ENCODE measurements around the gene KIFC3.

DNA sequence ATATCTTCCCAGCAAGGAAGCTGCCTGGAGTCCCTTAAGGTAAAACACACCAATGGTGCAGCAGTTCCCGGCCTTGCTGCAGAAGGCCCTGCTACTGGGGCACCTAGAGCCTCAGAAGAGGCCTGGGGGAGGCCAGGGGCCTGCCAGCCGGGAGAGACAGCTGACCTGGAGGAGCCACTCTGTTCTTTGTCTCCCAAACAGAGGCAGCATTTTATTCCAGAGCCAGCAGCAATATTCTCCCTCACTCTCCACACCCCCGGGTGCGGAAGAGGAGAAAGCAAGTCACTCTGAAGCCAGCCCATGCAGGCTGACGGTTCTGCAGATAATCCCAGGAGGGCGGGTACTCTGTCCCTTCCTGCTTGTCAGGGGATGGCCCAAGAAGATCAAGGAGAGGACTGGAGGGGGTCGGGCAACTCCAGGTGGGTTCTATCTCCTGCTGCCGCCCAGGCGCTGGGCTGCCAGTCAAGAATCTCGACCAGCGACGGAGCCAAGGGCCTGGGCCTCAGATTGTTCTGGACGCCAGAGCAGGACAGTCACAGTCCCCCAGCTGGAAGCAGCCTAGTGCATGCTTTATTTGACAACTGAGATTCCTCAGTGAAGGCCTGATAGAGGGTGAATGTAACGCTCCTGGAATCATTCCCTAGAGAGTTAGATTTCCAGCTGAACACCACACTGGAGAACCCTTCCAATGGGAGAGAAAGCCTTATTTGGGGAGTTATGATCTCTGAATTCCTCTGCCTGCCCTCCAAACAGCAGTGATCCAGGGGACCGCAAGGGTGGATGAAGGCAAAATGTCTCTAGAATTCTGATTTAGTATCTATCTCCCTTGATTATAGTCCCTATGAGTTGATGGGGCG lies 1.1 kb upstream of the KIFC3 start:
- TF ChIP-seq, protein P1, sequence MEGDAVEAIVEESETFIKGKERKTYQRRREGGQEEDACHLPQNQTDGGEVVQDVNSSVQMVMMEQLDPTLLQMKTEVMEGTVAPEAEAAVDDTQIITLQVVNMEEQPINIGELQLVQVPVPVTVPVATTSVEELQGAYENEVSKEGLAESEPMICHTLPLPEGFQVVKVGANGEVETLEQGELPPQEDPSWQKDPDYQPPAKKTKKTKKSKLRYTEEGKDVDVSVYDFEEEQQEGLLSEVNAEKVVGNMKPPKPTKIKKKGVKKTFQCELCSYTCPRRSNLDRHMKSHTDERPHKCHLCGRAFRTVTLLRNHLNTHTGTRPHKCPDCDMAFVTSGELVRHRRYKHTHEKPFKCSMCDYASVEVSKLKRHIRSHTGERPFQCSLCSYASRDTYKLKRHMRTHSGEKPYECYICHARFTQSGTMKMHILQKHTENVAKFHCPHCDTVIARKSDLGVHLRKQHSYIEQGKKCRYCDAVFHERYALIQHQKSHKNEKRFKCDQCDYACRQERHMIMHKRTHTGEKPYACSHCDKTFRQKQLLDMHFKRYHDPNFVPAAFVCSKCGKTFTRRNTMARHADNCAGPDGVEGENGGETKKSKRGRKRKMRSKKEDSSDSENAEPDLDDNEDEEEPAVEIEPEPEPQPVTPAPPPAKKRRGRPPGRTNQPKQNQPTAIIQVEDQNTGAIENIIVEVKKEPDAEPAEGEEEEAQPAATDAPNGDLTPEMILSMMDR (IDR thresholded peaks at IDR 0.05), result no peak
- no peak for TF ChIP-seq POLR2A (IDR thresholded peaks at IDR 0.05)
